ENCODE measurements around the gene FAM200C. TPM values are rescaled to one million over a fixed set of nuclear protein-coding genes. Genes with fewer than 3 reads are reported as not detected.

FAM200C gene
- polyA plus RNA-seq, 4 donors = 0.27 to 4.9 (median 1.6) TPM

- Histone ChIP-seq H3K4me1 (ENCODE audit: control insufficient read depth in 3 of 3, insufficient read depth in 2 of 3, low read depth in 1 of 3, low read length in 2 of 3) (no peaks in the 10 kb centered on the region), H3K9me3 (ENCODE audit: control insufficient read depth in 2 of 2, insufficient read depth in 1 of 2, low read depth in 1 of 2, low read length in 1 of 2) (peaks cover 0 to 3% of the 10 kb centered on the region in 2 donors), H3K4me3 (ENCODE audit: low read depth in 1 of 3, low read length in 3 of 3) (peak within 1 kb of the TSS in 2 of 3 donors; percentile 48 to 49), H3K36me3 (ENCODE audit: control insufficient read depth in 3 of 3, insufficient read depth in 2 of 3, low read depth in 1 of 3, low read length in 3 of 3) (no peaks in the 10 kb centered on the region), H3K27ac (ENCODE audit: low read depth in 1 of 3, low read length in 2 of 3) (peak within 1 kb of the TSS in 1 of 3 donors; percentile 55), H3K27me3 (ENCODE audit: control insufficient read depth in 3 of 3, insufficient read depth in 3 of 3, low read length in 3 of 3) (peaks cover 0 to 26% (median 3%) of the 10 kb centered on the region in 3 donors)
- WGBS, 3 donors = 1 to 2% (median 2%) methylated on average over 40 to 45 of the region's 45 CpGs
- DNase-seq = peak; percentile 31 to 69
- no peak for FAIRE-seq
Measured at GRCh38 chr5:160369990-160370712, 29.7 kb downstream of the FAM200C start, which contains the start of gene C1QTNF2. Gene C1QTNF2, minus strand, starts transcription at chr5:160370626. Its CDS starts 15,615 bp downstream, at chr5:160355011.

GRCh38 chr5:160367885-160368284 is 32.0 kb downstream of the FAM200C start:
- H3K4me3 ChIP-seq (ENCODE audit: low read depth in 1 of 3, low read length in 3 of 3) = no peak overlapping the region
- no peak for FAIRE-seq
- peaks cover 0 to 23% (median 3%) of the 10 kb centered on the region in 3 donors for H3K27me3 ChIP-seq (ENCODE audit: control insufficient read depth in 3 of 3, insufficient read depth in 3 of 3, low read length in 3 of 3)

GRCh38 chr5:160367261-160367660 is 32.6 kb downstream of the FAM200C start:
- no peak overlapping the region for H3K27ac ChIP-seq (ENCODE audit: low read depth in 1 of 3, low read length in 2 of 3)
- no peak overlapping the region for H3K4me3 ChIP-seq (ENCODE audit: low read depth in 1 of 3, low read length in 3 of 3)
- FAIRE-seq (no peak), DNase-seq (no peak)
- H3K27me3 ChIP-seq (ENCODE audit: control insufficient read depth in 3 of 3, insufficient read depth in 3 of 3, low read length in 3 of 3) = peaks cover 0 to 23% (median 3%) of the 10 kb centered on the region in 3 donors
- no peaks in the 10 kb centered on the region for H3K36me3 ChIP-seq (ENCODE audit: control insufficient read depth in 3 of 3, insufficient read depth in 2 of 3, low read depth in 1 of 3, low read length in 3 of 3)
- H3K9me3 ChIP-seq (ENCODE audit: control insufficient read depth in 2 of 2, insufficient read depth in 1 of 2, low read depth in 1 of 2, low read length in 1 of 2) = peaks cover 0 to 3% of the 10 kb centered on the region in 2 donors
- WGBS, 3 donors = 49 to 60% (median 51%) methylated on average over 2 of the region's 2 CpGs
- H3K4me1 ChIP-seq (ENCODE audit: control insufficient read depth in 3 of 3, insufficient read depth in 2 of 3, low read depth in 1 of 3, low read length in 2 of 3) = peaks cover 0 to 8% (median 0%) of the 10 kb centered on the region in 3 donors

More at GRCh38 chr5:160367885-160368284, 32.0 kb downstream of the FAM200C start:
- WGBS, 3 donors = 93 to 98% (median 97%) methylated on average over 3 of the region's 3 CpGs
- no peak for DNase-seq
- Histone ChIP-seq H3K4me1 (ENCODE audit: control insufficient read depth in 3 of 3, insufficient read depth in 2 of 3, low read depth in 1 of 3, low read length in 2 of 3) (peaks cover 0 to 7% (median 0%) of the 10 kb centered on the region in 3 donors), H3K36me3 (ENCODE audit: control insufficient read depth in 3 of 3, insufficient read depth in 2 of 3, low read depth in 1 of 3, low read length in 3 of 3) (no peaks in the 10 kb centered on the region), H3K27ac (ENCODE audit: low read depth in 1 of 3, low read length in 2 of 3) (no peak overlapping the region), H3K9me3 (ENCODE audit: control insufficient read depth in 2 of 2, insufficient read depth in 1 of 2, low read depth in 1 of 2, low read length in 1 of 2) (peaks cover 0 to 3% of the 10 kb centered on the region in 2 donors)

DNA sequence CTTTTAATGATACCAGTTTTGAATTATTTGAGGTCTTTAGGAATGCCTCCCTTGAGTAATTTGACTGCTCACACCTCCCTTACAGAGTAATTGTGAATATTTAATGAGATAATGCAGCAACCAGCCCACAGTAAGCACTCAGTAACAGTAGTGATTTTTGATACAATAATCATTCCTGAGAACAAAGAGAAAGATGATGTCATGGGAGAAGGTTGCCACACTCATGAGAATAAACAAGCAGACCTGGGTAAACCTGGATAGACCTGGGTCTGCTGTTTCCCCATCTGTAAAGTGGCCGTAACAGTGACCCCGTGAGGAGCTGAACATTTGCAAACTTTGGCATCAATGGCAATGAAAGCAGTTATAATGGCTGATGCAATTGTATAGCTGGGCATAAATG is 33.6 kb downstream of the FAM200C start:
- Histone ChIP-seq H3K36me3 (ENCODE audit: control insufficient read depth in 3 of 3, insufficient read depth in 2 of 3, low read depth in 1 of 3, low read length in 3 of 3) (no peaks in the 10 kb centered on the region), H3K9me3 (ENCODE audit: control insufficient read depth in 2 of 2, insufficient read depth in 1 of 2, low read depth in 1 of 2, low read length in 1 of 2) (peaks cover 0 to 3% of the 10 kb centered on the region in 2 donors), H3K4me3 (ENCODE audit: low read depth in 1 of 3, low read length in 3 of 3) (no peak overlapping the region), H3K27me3 (ENCODE audit: control insufficient read depth in 3 of 3, insufficient read depth in 3 of 3, low read length in 3 of 3) (peaks cover 0 to 17% (median 3%) of the 10 kb centered on the region in 3 donors), H3K27ac (ENCODE audit: low read depth in 1 of 3, low read length in 2 of 3) (no peak overlapping the region), H3K4me1 (ENCODE audit: control insufficient read depth in 3 of 3, insufficient read depth in 2 of 3, low read depth in 1 of 3, low read length in 2 of 3) (peaks cover 0 to 8% (median 0%) of the 10 kb centered on the region in 3 donors)
- DNase-seq (no peak), FAIRE-seq (no peak)
- whole genome bisulfite sequencing, 3 donors = 91 to 95% (median 93%) methylated on average over 2 of the region's 2 CpGs

DNA sequence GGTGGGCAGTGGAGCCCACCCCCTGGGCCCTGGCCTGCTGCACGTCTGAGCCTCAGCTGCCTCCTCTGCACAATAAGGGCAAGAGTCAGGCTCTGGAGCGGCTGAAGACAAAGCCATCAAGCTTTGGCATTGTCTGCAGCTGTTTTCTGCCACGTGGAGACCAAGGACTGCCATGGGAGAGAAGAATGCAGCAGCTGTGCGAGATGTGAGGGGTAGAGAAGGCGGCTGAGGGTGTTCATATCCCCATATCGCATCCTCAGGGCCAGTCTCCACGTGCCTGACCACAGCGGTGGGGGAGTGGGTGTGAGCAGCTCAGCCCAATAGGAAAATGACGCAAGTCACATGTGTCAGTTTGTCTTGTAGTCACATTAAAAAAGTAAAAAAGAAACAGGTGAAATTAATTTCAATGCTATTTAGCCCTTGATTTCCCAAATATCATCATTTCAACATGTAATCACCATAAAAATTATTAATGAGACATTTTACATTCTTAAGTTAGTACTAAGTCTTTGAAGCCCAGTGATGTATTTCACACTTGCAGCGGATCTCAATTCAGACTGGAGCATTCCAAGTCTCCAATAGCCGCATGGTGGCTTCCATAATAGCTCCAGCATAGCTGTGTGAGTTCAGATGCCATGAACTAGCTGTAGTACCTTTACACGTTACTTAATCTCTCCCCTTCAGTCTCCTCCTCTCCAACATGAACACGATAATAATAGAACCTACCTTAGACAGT is 36.0 kb downstream of the FAM200C start:
- peaks cover 0 to 3% of the 10 kb centered on the region in 2 donors for H3K9me3 ChIP-seq (ENCODE audit: control insufficient read depth in 2 of 2, insufficient read depth in 1 of 2, low read depth in 1 of 2, low read length in 1 of 2)
- H3K4me1 ChIP-seq (ENCODE audit: control insufficient read depth in 3 of 3, insufficient read depth in 2 of 3, low read depth in 1 of 3, low read length in 2 of 3) = peaks cover 2 to 23% (median 5%) of the 10 kb centered on the region in 3 donors
- FAIRE-seq (no peak), DNase-seq (no peak)
- no peak overlapping the region for H3K4me3 ChIP-seq (ENCODE audit: low read depth in 1 of 3, low read length in 3 of 3)
- WGBS, 3 donors = 68 to 83% (median 75%) methylated on average over 13 of the region's 13 CpGs
- peaks cover 0 to 2% (median 0%) of the 10 kb centered on the region in 3 donors for H3K27me3 ChIP-seq (ENCODE audit: control insufficient read depth in 3 of 3, insufficient read depth in 3 of 3, low read length in 3 of 3)
- H3K36me3 ChIP-seq (ENCODE audit: control insufficient read depth in 3 of 3, insufficient read depth in 2 of 3, low read depth in 1 of 3, low read length in 3 of 3) = no peaks in the 10 kb centered on the region
- H3K27ac ChIP-seq (ENCODE audit: low read depth in 1 of 3, low read length in 2 of 3) = peak overlapping the region in 2 of 3 donors; percentile 25

DNA sequence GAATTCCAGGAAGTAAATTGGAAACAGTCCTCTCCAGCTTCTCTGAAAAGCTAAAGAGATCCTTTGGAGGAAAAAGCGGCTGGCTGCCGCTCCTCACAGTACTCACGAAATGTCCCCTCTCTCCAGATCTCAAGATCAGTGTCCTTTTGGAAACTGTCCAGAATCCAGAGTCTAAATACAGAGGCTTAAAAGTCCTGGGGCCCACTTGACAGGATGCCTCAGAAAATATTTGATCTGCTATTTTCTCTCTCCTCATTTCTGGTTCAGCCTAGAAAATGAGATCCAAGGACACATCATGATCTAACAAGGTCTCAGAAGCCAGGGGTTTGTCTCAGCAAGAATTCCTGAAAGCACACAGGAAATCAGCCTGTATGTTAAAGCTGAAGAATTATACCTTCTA is 36.6 kb downstream of the FAM200C start:
- 31 to 51% (median 38%) methylated on average over 3 of the region's 3 CpGs for whole genome bisulfite sequencing, 3 donors
- FAIRE-seq (no peak), DNase-seq (no peak)
- Histone ChIP-seq H3K4me3 (ENCODE audit: low read depth in 1 of 3, low read length in 3 of 3) (no peak overlapping the region), H3K9me3 (ENCODE audit: control insufficient read depth in 2 of 2, insufficient read depth in 1 of 2, low read depth in 1 of 2, low read length in 1 of 2) (no peaks in the 10 kb centered on the region), H3K36me3 (ENCODE audit: control insufficient read depth in 3 of 3, insufficient read depth in 2 of 3, low read depth in 1 of 3, low read length in 3 of 3) (no peaks in the 10 kb centered on the region), H3K27me3 (ENCODE audit: control insufficient read depth in 3 of 3, insufficient read depth in 3 of 3, low read length in 3 of 3) (peaks cover 0 to 2% (median 0%) of the 10 kb centered on the region in 3 donors), H3K4me1 (ENCODE audit: control insufficient read depth in 3 of 3, insufficient read depth in 2 of 3, low read depth in 1 of 3, low read length in 2 of 3) (peaks cover 2 to 23% (median 5%) of the 10 kb centered on the region in 3 donors), H3K27ac (ENCODE audit: low read depth in 1 of 3, low read length in 2 of 3) (peak overlapping the region in 2 of 3 donors; percentile 25)

- 78 to 90% (median 85%) methylated on average over 9 of the region's 9 CpGs for WGBS, 3 donors
- no peaks in the 10 kb centered on the region for H3K9me3 ChIP-seq (ENCODE audit: control insufficient read depth in 2 of 2, insufficient read depth in 1 of 2, low read depth in 1 of 2, low read length in 1 of 2)
- H3K27ac ChIP-seq (ENCODE audit: low read depth in 1 of 3, low read length in 2 of 3) = peak overlapping the region in 1 of 3 donors; percentile 14
- no peaks in the 10 kb centered on the region for H3K36me3 ChIP-seq (ENCODE audit: control insufficient read depth in 3 of 3, insufficient read depth in 2 of 3, low read depth in 1 of 3, low read length in 3 of 3)
- DNase-seq = no peak
- peaks cover 2 to 28% (median 5%) of the 10 kb centered on the region in 3 donors for H3K4me1 ChIP-seq (ENCODE audit: control insufficient read depth in 3 of 3, insufficient read depth in 2 of 3, low read depth in 1 of 3, low read length in 2 of 3)
- H3K27me3 ChIP-seq (ENCODE audit: control insufficient read depth in 3 of 3, insufficient read depth in 3 of 3, low read length in 3 of 3) = peaks cover 0 to 2% (median 0%) of the 10 kb centered on the region in 3 donors
- no peak overlapping the region for H3K4me3 ChIP-seq (ENCODE audit: low read depth in 1 of 3, low read length in 3 of 3)
- FAIRE-seq = no peak
Measured at GRCh38 chr5:160361624-160362228, 38.1 kb downstream of the FAM200C start.

GRCh38 chr5:160360310-160360709 is 39.5 kb downstream of the FAM200C start:
- 40 to 59% (median 46%) methylated on average over 3 of the region's 3 CpGs for WGBS, 3 donors
- H3K9me3 ChIP-seq (ENCODE audit: control insufficient read depth in 2 of 2, insufficient read depth in 1 of 2, low read depth in 1 of 2, low read length in 1 of 2) = no peaks in the 10 kb centered on the region
- peak overlapping the region in 2 of 3 donors; percentile 13 to 40 for H3K27ac ChIP-seq (ENCODE audit: low read depth in 1 of 3, low read length in 2 of 3)
- H3K27me3 ChIP-seq (ENCODE audit: control insufficient read depth in 3 of 3, insufficient read depth in 3 of 3, low read length in 3 of 3) = no peaks in the 10 kb centered on the region
- H3K4me3 ChIP-seq (ENCODE audit: low read depth in 1 of 3, low read length in 3 of 3) = no peak overlapping the region
- DNase-seq = no peak
- no peak for FAIRE-seq
- H3K4me1 ChIP-seq (ENCODE audit: control insufficient read depth in 3 of 3, insufficient read depth in 2 of 3, low read depth in 1 of 3, low read length in 2 of 3) = peaks cover 2 to 32% (median 7%) of the 10 kb centered on the region in 3 donors
- no peaks in the 10 kb centered on the region for H3K36me3 ChIP-seq (ENCODE audit: control insufficient read depth in 3 of 3, insufficient read depth in 2 of 3, low read depth in 1 of 3, low read length in 3 of 3)
